ENCODE data around the gene DMPK.

Gene DMPK

GRCh38 chr19:45782162-45782691, at the start of gene DMPK:
TSS of gene DMPK (minus strand) at chr19:45782490. CDS start at chr19:45782352, 138 bp downstream.
- H3K36me3 ChIP-seq (ENCODE audit: low read depth), result peaks cover 22% of the 10 kb centered on the region
- no peak for TF ChIP-seq CTCF (IDR thresholded peaks at IDR 0.05; ENCODE audit: poor library complexity, severe bottlenecking)
- H3K9me3 ChIP-seq (ENCODE audit: severe bottlenecking), result no peaks in the 10 kb centered on the region
- H3K4me1 ChIP-seq (ENCODE audit: insufficient read depth, poor library complexity, severe bottlenecking), result peaks cover 27% of the 10 kb centered on the region
- no peaks in the 10 kb centered on the region for H3K27me3 ChIP-seq (ENCODE audit: insufficient read depth, poor library complexity, severe bottlenecking)
- ATAC-seq (ENCODE audit: low read depth), result peak; percentile 3
- no peak for DNase-seq (ENCODE audit: low spot score)
- H3K4me3 ChIP-seq (ENCODE audit: severe bottlenecking), result no peak within 1 kb of the TSS
- peak within 1 kb of the TSS; percentile 82 for H3K27ac ChIP-seq (ENCODE audit: poor library complexity, severe bottlenecking)

- peaks cover 83% of the 10 kb centered on the region for H3K36me3 ChIP-seq (ENCODE audit: low read depth)
- H3K4me1 ChIP-seq (ENCODE audit: insufficient read depth, poor library complexity, severe bottlenecking), result peaks cover 5% of the 10 kb centered on the region
- DNase-seq (ENCODE audit: low spot score) (no peak), ATAC-seq (ENCODE audit: low read depth) (no peak)
- no peak for TF ChIP-seq CTCF (IDR thresholded peaks at IDR 0.05; ENCODE audit: poor library complexity, severe bottlenecking)
- no peaks in the 10 kb centered on the region for H3K27me3 ChIP-seq (ENCODE audit: insufficient read depth, poor library complexity, severe bottlenecking)
- no peak overlapping the region for H3K27ac ChIP-seq (ENCODE audit: poor library complexity, severe bottlenecking)
- no peak overlapping the region for H3K4me3 ChIP-seq (ENCODE audit: severe bottlenecking)
- H3K9me3 ChIP-seq (ENCODE audit: severe bottlenecking), result no peaks in the 10 kb centered on the region
Measured at GRCh38 chr19:45828945-45829344, 46.7 kb upstream of the DMPK start.

GRCh38 chr19:45828523-45828922, 46.2 kb upstream of the DMPK start:
- H3K4me1 ChIP-seq (ENCODE audit: insufficient read depth, poor library complexity, severe bottlenecking), result peaks cover 5% of the 10 kb centered on the region
- ATAC-seq (ENCODE audit: low read depth), result no peak
- H3K27ac ChIP-seq (ENCODE audit: poor library complexity, severe bottlenecking), result no peak overlapping the region
- H3K27me3 ChIP-seq (ENCODE audit: insufficient read depth, poor library complexity, severe bottlenecking), result no peaks in the 10 kb centered on the region
- H3K36me3 ChIP-seq (ENCODE audit: low read depth), result peaks cover 79% of the 10 kb centered on the region
- no peak for TF ChIP-seq CTCF (IDR thresholded peaks at IDR 0.05; ENCODE audit: poor library complexity, severe bottlenecking)
- H3K9me3 ChIP-seq (ENCODE audit: severe bottlenecking), result no peaks in the 10 kb centered on the region
- no peak for DNase-seq (ENCODE audit: low spot score)
- H3K4me3 ChIP-seq (ENCODE audit: severe bottlenecking), result no peak overlapping the region

GRCh38 chr19:45827459-45828093, 45.3 kb upstream of the DMPK start:
- DNase-seq (ENCODE audit: low spot score) (no peak), ATAC-seq (ENCODE audit: low read depth) (no peak)
- Histone ChIP-seq H3K9me3 (ENCODE audit: severe bottlenecking) (no peaks in the 10 kb centered on the region), H3K4me1 (ENCODE audit: insufficient read depth, poor library complexity, severe bottlenecking) (peaks cover 5% of the 10 kb centered on the region), H3K27ac (ENCODE audit: poor library complexity, severe bottlenecking) (no peak overlapping the region), H3K27me3 (ENCODE audit: insufficient read depth, poor library complexity, severe bottlenecking) (no peaks in the 10 kb centered on the region), H3K36me3 (ENCODE audit: low read depth) (peaks cover 72% of the 10 kb centered on the region), H3K4me3 (ENCODE audit: severe bottlenecking) (no peak overlapping the region)
- no peak for TF ChIP-seq CTCF (IDR thresholded peaks at IDR 0.05; ENCODE audit: poor library complexity, severe bottlenecking)

- Histone ChIP-seq H3K27ac (ENCODE audit: poor library complexity, severe bottlenecking) (no peak overlapping the region), H3K9me3 (ENCODE audit: severe bottlenecking) (no peaks in the 10 kb centered on the region), H3K4me1 (ENCODE audit: insufficient read depth, poor library complexity, severe bottlenecking) (peaks cover 5% of the 10 kb centered on the region), H3K27me3 (ENCODE audit: insufficient read depth, poor library complexity, severe bottlenecking) (no peaks in the 10 kb centered on the region), H3K36me3 (ENCODE audit: low read depth) (peaks cover 65% of the 10 kb centered on the region), H3K4me3 (ENCODE audit: severe bottlenecking) (no peak overlapping the region)
- DNase-seq (ENCODE audit: low spot score) (no peak), ATAC-seq (ENCODE audit: low read depth) (no peak)
- TF ChIP-seq CTCF (IDR thresholded peaks at IDR 0.05; ENCODE audit: poor library complexity, severe bottlenecking), result no peak
Measured at GRCh38 chr19:45826934-45827333, 44.6 kb upstream of the DMPK start.
